ENCODE measurements around the gene SMIM12.

The SMIM12 gene

GRCh38 chr1:34876406-34876805 is 16.9 kb upstream of the SMIM12 start:
- no peak overlapping the region for H3K4me3 ChIP-seq (replicated peaks; ENCODE audit: low read depth, low read length)
- DNase-seq (ENCODE audit: low read depth), result no peak
- no peak for TF ChIP-seq CTCF (IDR thresholded peaks at IDR 0.05; ENCODE audit: low read length, missing control alignments)

GRCh38 chr1:34874296-34874952 is 14.9 kb upstream of the SMIM12 start:
- H3K4me3 ChIP-seq (replicated peaks; ENCODE audit: low read depth, low read length), result no peak overlapping the region
- TF ChIP-seq CTCF (IDR thresholded peaks at IDR 0.05; ENCODE audit: low read length, missing control alignments), result no peak
- DNase-seq (ENCODE audit: low read depth), result no peak

GRCh38 chr1:34872133-34872503 is 12.6 kb upstream of the SMIM12 start:
- no peak for DNase-seq (ENCODE audit: low read depth)
- no peak for TF ChIP-seq CTCF (IDR thresholded peaks at IDR 0.05; ENCODE audit: low read length, missing control alignments)

GRCh38 chr1:34871443-34872132 is 12.0 kb upstream of the SMIM12 start:
- no peak overlapping the region for H3K4me3 ChIP-seq (replicated peaks; ENCODE audit: low read depth, low read length)

More at GRCh38 chr1:34872133-34872503, 12.6 kb upstream of the SMIM12 start:
- H3K4me3 ChIP-seq (replicated peaks; ENCODE audit: low read depth, low read length), result no peak overlapping the region

GRCh38 chr1:34870395-34870794 is 10.8 kb upstream of the SMIM12 start:
- no peak for TF ChIP-seq CTCF (IDR thresholded peaks at IDR 0.05; ENCODE audit: low read length, missing control alignments)
- DNase-seq (ENCODE audit: low read depth), result no peak
- H3K4me3 ChIP-seq (replicated peaks; ENCODE audit: low read depth, low read length), result no peak overlapping the region

More at GRCh38 chr1:34871443-34872132, 12.0 kb upstream of the SMIM12 start:
- no peak for DNase-seq (ENCODE audit: low read depth)
- TF ChIP-seq CTCF (IDR thresholded peaks at IDR 0.05; ENCODE audit: low read length, missing control alignments), result no peak

GRCh38 chr1:34869760-34870159 is 10.2 kb upstream of the SMIM12 start:
- DNase-seq (ENCODE audit: low read depth), result no peak
- no peak for TF ChIP-seq CTCF (IDR thresholded peaks at IDR 0.05; ENCODE audit: low read length, missing control alignments)
- H3K4me3 ChIP-seq (replicated peaks; ENCODE audit: low read depth, low read length), result no peak overlapping the region

All from fibroblast of pulmonary artery (primary cell).